ENCODE data around the gene PCK2. TPM values are rescaled to one million over a fixed set of nuclear protein-coding genes. Genes with fewer than 3 reads are reported as not detected.

Gene PCK2
- total RNA-seq, 1 donor from 2014 or later = 66.0 TPM

GRCh38 chr14:24119691-24120090 is 25.6 kb downstream of the PCK2 start:
- no peak for TF ChIP-seq CTCF (IDR thresholded peaks at IDR 0.05)
- Mint-ChIP-seq H3K36me3 (ENCODE audit: unreplicated experiment) (peaks cover 38% of the 10 kb centered on the region), H3K9me3 (ENCODE audit: unreplicated experiment) (no peaks in the 10 kb centered on the region), H3K4me3 (ENCODE audit: unreplicated experiment) (no peak overlapping the region), H3K4me1 (ENCODE audit: unreplicated experiment) (peaks cover 12% of the 10 kb centered on the region), H3K27ac (ENCODE audit: unreplicated experiment) (no peak overlapping the region), H3K27me3 (ENCODE audit: unreplicated experiment) (no peaks in the 10 kb centered on the region)
- no peak for DNase-seq (ENCODE audit: extremely low spot score, unreplicated experiment)

- no peak for TF ChIP-seq CTCF (IDR thresholded peaks at IDR 0.05)
- no peaks in the 10 kb centered on the region for H3K9me3 Mint-ChIP-seq (ENCODE audit: unreplicated experiment)
- no peak overlapping the region for H3K4me3 Mint-ChIP-seq (ENCODE audit: unreplicated experiment)
- H3K4me1 Mint-ChIP-seq (ENCODE audit: unreplicated experiment) = peaks cover under 1% of the 10 kb centered on the region
- DNase-seq (ENCODE audit: extremely low spot score, unreplicated experiment) = no peak
- peaks cover 38% of the 10 kb centered on the region for H3K36me3 Mint-ChIP-seq (ENCODE audit: unreplicated experiment)
- H3K27ac Mint-ChIP-seq (ENCODE audit: unreplicated experiment) = no peak overlapping the region
- H3K27me3 Mint-ChIP-seq (ENCODE audit: unreplicated experiment) = no peaks in the 10 kb centered on the region
Measured at GRCh38 chr14:24121210-24121609, 27.1 kb downstream of the PCK2 start.

GRCh38 chr14:24122416-24122815 is 28.3 kb downstream of the PCK2 start:
- Mint-ChIP-seq H3K4me1 (ENCODE audit: unreplicated experiment) (no peaks in the 10 kb centered on the region), H3K36me3 (ENCODE audit: unreplicated experiment) (peaks cover 38% of the 10 kb centered on the region), H3K27ac (ENCODE audit: unreplicated experiment) (no peak overlapping the region), H3K9me3 (ENCODE audit: unreplicated experiment) (no peaks in the 10 kb centered on the region), H3K27me3 (ENCODE audit: unreplicated experiment) (no peaks in the 10 kb centered on the region), H3K4me3 (ENCODE audit: unreplicated experiment) (no peak overlapping the region)
- no peak for DNase-seq (ENCODE audit: extremely low spot score, unreplicated experiment)
- no peak for TF ChIP-seq CTCF (IDR thresholded peaks at IDR 0.05)

- no peak for DNase-seq (ENCODE audit: extremely low spot score, unreplicated experiment)
- Mint-ChIP-seq H3K27ac (ENCODE audit: unreplicated experiment) (no peak overlapping the region), H3K27me3 (ENCODE audit: unreplicated experiment) (no peaks in the 10 kb centered on the region), H3K9me3 (ENCODE audit: unreplicated experiment) (no peaks in the 10 kb centered on the region), H3K4me3 (ENCODE audit: unreplicated experiment) (no peak overlapping the region), H3K36me3 (ENCODE audit: unreplicated experiment) (peaks cover 35% of the 10 kb centered on the region), H3K4me1 (ENCODE audit: unreplicated experiment) (no peaks in the 10 kb centered on the region)
- TF ChIP-seq CTCF (IDR thresholded peaks at IDR 0.05) = no peak
Measured at GRCh38 chr14:24122898-24123297, 28.8 kb downstream of the PCK2 start.

- Mint-ChIP-seq H3K27ac (ENCODE audit: unreplicated experiment) (no peak overlapping the region), H3K36me3 (ENCODE audit: unreplicated experiment) (peaks cover 31% of the 10 kb centered on the region), H3K9me3 (ENCODE audit: unreplicated experiment) (no peaks in the 10 kb centered on the region), H3K4me1 (ENCODE audit: unreplicated experiment) (no peaks in the 10 kb centered on the region), H3K4me3 (ENCODE audit: unreplicated experiment) (no peak overlapping the region), H3K27me3 (ENCODE audit: unreplicated experiment) (no peaks in the 10 kb centered on the region)
- DNase-seq (ENCODE audit: extremely low spot score, unreplicated experiment) = no peak
- TF ChIP-seq CTCF (IDR thresholded peaks at IDR 0.05) = no peak
Measured at GRCh38 chr14:24123424-24124417, 29.6 kb downstream of the PCK2 start.

All from osteocyte (in vitro differentiated cells).